Keratinocyte (primary cell): ENCODE data around the gene USF3. TPM values are rescaled to one million over a fixed set of nuclear protein-coding genes. Genes with fewer than 3 reads are reported as not detected.

ENCODE experiments used
- DNase-seq: peaks from one replicate; pipeline ENCODE4 v3.0.0-alpha.2; 2011; ENCODE audit warnings: low read depth, missing footprints, low spot score
- FAIRE-seq: peaks from 2 replicates; lab custom pipeline; 2011; peaks lifted over from hg19 to GRCh38; lab: Jason Lieb, UNC
- H2AFZ ChIP-seq: 2 replicates; pipeline ENCODE4 v1.6.0; 2012; ENCODE audit warnings: low read length, control low read depth, inconsistent platforms; ENCODE audit not compliant: control insufficient read depth
- H3K27ac ChIP-seq: 2 replicates; pipeline ENCODE4 v1.5.1; 2011; ENCODE audit warnings: low read length; ENCODE audit not compliant: control insufficient read depth, insufficient read depth
- H3K27me3 ChIP-seq: 3 replicates; pipeline ENCODE4 v1.6.0; 2011; ENCODE audit warnings: low read length; ENCODE audit not compliant: control insufficient read depth, insufficient read depth; ENCODE audit errors: extremely low read depth
- H3K36me3 ChIP-seq, 2 experiments: 2 replicates in 1 of 2; 3 replicates in 1 of 2; pipeline ENCODE4 v1.5.1; 2011; ENCODE audit warnings: low read length in 2 of 2, mild to moderate bottlenecking in 1 of 2; ENCODE audit not compliant: control insufficient read depth in 2 of 2, insufficient read depth in 2 of 2; ENCODE audit errors: extremely low read depth in 1 of 2
- H3K4me1 ChIP-seq: 3 replicates; pipeline ENCODE4 v1.5.1; 2011; ENCODE audit warnings: low read length; ENCODE audit not compliant: control insufficient read depth, insufficient read depth; ENCODE audit errors: extremely low read depth
- H3K4me2 ChIP-seq: 3 replicates; pipeline ENCODE4 v1.6.0; 2011; ENCODE audit warnings: low read depth, low read length; ENCODE audit not compliant: control insufficient read depth, insufficient read depth; ENCODE audit errors: extremely low read depth
- H3K4me3 ChIP-seq, 3 experiments: fragments of 200-600 bp in 1 of 3; sonication (generic) in 1 of 3; 2 replicates in 2 of 3; 3 replicates in 1 of 3; pipeline ENCODE4 v1.5.1; 2011 to 2016; ENCODE audit warnings: low read length in 3 of 3, mild to moderate bottlenecking in 3 of 3, control low read depth in 2 of 3, inconsistent platforms in 1 of 3, low read depth in 1 of 3, mixed read lengths in 1 of 3, mixed run types in 1 of 3, moderate library complexity in 1 of 3; ENCODE audit not compliant: control insufficient read depth in 2 of 3, insufficient read depth in 2 of 3; ENCODE audit errors: extremely low read depth in 1 of 3
- H3K79me2 ChIP-seq: 2 replicates; pipeline ENCODE4 v1.6.0; 2012; ENCODE audit warnings: low read length; ENCODE audit not compliant: control insufficient read depth, insufficient read depth
- H3K9ac ChIP-seq: 3 replicates; pipeline ENCODE4 v1.6.0; 2011; ENCODE audit warnings: low read length; ENCODE audit not compliant: control insufficient read depth, insufficient read depth; ENCODE audit errors: extremely low read depth
- H3K9me1 ChIP-seq: 3 replicates; pipeline ENCODE4 v1.6.0; 2011; ENCODE audit warnings: low read length; ENCODE audit not compliant: control insufficient read depth, insufficient read depth; ENCODE audit errors: extremely low read depth
- H3K9me3 ChIP-seq: 2 replicates; pipeline ENCODE4 v1.5.1; 2012; ENCODE audit warnings: low read depth, low read length; ENCODE audit not compliant: control insufficient read depth
- H4K20me1 ChIP-seq: 3 replicates; pipeline ENCODE4 v1.6.0; 2011; ENCODE audit warnings: low read length; ENCODE audit not compliant: control insufficient read depth, insufficient read depth; ENCODE audit errors: extremely low read depth
- EZH2 ChIP-seq: IDR thresholded peaks from one replicate; pipeline ENCODE4 v1.6.1; 2012; ENCODE audit warnings: inconsistent platforms, mild to moderate bottlenecking, low read length, moderate library complexity
- dilution Hi-C: fragments of 300-500 bp; cut with MboI; formaldehyde crosslinking; loops from one replicate; pipeline ENCODE4 v1.7.0; 2020; ENCODE audit warnings: low sequenced_read_pairs; ENCODE audit not compliant: extremely low pct_ligation_motif_present
- polyA plus RNA-seq, 5 experiments: library from polyadenylated mRNA; depleted of rRNA in 3 of 5; stranded (reverse) in 3 of 5; stranded (forward) in 1 of 5; unstranded in 1 of 5; fragments of >200 nt; gene quantifications; 1 replicate in 1 of 5; 2 replicates in 3 of 5; 3 replicates in 1 of 5; pipeline versions ENCODE4 v1.2.1 to v1.2.3, GENCODE V29; 2011 to 2012; ENCODE audit warnings: missing spikeins in 2 of 5, low read depth in 1 of 5, low replicate concordance in 1 of 5
- TF ChIP-seq, protein P1 (sequence below), 3 experiments: IDR thresholded peaks in 1 of 3; conservative IDR thresholded peaks in 1 of 3; optimal IDR thresholded peaks in 1 of 3; 2 replicates in 2 of 3; 3 replicates in 1 of 3; pipeline versions ENCODE3 to v1.5.1; 2011; ENCODE audit warnings: low read length in 3 of 3, mild to moderate bottlenecking in 3 of 3, moderate library complexity in 2 of 3, control low read depth in 1 of 3, inconsistent platforms in 1 of 3; ENCODE audit not compliant: insufficient read depth in 2 of 3; ENCODE audit errors: extremely low read depth in 1 of 3

The USF3 gene
- polyA plus RNA-seq, 1 donor (not counting 4 experiments of a cell fraction or from before 2014, with no cell fraction given), result 8.8 TPM

- dilution Hi-C loops, result no loop called here
- no peaks in the 10 kb centered on the region for H4K20me1 ChIP-seq
- no peak overlapping the region for H3K4me3 ChIP-seq
- no peaks in the 10 kb centered on the region for H3K4me1 ChIP-seq
- FAIRE-seq, result no peak
- DNase-seq, result no peak
- H3K36me3 ChIP-seq, result no peaks in the 10 kb centered on the region
- H2AFZ ChIP-seq, result no peak overlapping the region
- TF ChIP-seq, protein P1, sequence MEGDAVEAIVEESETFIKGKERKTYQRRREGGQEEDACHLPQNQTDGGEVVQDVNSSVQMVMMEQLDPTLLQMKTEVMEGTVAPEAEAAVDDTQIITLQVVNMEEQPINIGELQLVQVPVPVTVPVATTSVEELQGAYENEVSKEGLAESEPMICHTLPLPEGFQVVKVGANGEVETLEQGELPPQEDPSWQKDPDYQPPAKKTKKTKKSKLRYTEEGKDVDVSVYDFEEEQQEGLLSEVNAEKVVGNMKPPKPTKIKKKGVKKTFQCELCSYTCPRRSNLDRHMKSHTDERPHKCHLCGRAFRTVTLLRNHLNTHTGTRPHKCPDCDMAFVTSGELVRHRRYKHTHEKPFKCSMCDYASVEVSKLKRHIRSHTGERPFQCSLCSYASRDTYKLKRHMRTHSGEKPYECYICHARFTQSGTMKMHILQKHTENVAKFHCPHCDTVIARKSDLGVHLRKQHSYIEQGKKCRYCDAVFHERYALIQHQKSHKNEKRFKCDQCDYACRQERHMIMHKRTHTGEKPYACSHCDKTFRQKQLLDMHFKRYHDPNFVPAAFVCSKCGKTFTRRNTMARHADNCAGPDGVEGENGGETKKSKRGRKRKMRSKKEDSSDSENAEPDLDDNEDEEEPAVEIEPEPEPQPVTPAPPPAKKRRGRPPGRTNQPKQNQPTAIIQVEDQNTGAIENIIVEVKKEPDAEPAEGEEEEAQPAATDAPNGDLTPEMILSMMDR (optimal IDR thresholded peaks at IDR 0.05 in 1 of 3, IDR thresholded peaks at IDR 0.05 in 1 of 3, conservative IDR thresholded peaks at IDR 0.05 in 1 of 3; ENCODE audit: extremely low read depth in 1 of 3, insufficient read depth in 2 of 3, low read length in 3 of 3), result no peak
- no peak for TF ChIP-seq EZH2
- H3K9me1 ChIP-seq, result no peaks in the 10 kb centered on the region
- H3K79me2 ChIP-seq, result peaks cover 1% of the 10 kb centered on the region
- no peaks in the 10 kb centered on the region for H3K9me3 ChIP-seq
- H3K27ac ChIP-seq, result no peak overlapping the region
- H3K27me3 ChIP-seq, result no peaks in the 10 kb centered on the region
- H3K9ac ChIP-seq, result no peak overlapping the region
- no peak overlapping the region for H3K4me2 ChIP-seq
Measured at GRCh38 chr3:113685124-113685523, 11.3 kb downstream of the USF3 start.

DNA sequence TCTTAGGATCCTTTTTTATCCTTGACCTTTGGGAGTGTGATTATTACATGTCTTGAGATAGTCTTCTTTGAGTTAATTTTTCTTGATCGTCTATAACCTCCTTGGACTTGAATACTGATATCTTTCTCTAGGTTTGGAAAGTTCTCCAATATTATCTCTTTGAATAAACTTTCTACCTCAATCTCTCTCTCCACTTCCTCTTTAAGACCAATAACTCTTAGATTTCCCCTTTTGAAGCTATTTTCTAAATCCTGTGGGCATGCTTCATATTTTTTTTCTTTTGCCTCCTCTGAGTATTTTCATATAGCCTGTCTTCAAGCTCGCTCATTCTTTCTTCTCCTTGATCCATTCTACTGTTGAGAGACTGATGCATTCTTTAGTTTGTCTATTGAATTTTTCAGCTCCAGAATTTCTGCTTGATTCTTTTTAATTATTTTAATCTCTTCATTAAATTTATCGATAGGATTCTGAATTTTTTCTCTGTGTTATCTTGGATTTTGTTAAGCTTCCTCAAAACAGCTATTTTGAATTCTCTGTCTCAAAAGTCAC is 12.1 kb downstream of the USF3 start:
- FAIRE-seq, result no peak
- Histone ChIP-seq H3K9ac (no peak overlapping the region), H3K36me3 (no peaks in the 10 kb centered on the region), H3K27me3 (no peaks in the 10 kb centered on the region), H3K9me1 (no peaks in the 10 kb centered on the region), H3K9me3 (no peaks in the 10 kb centered on the region), H3K4me2 (no peak overlapping the region), H2AFZ (no peak overlapping the region), H3K4me3 (no peak overlapping the region), H3K4me1 (no peaks in the 10 kb centered on the region), H3K79me2 (peaks cover 1% of the 10 kb centered on the region), H4K20me1 (no peaks in the 10 kb centered on the region), H3K27ac (no peak overlapping the region)
- dilution Hi-C loops, result no loop called here
- TF ChIP-seq, protein P1 (optimal IDR thresholded peaks at IDR 0.05 in 1 of 3, IDR thresholded peaks at IDR 0.05 in 1 of 3, conservative IDR thresholded peaks at IDR 0.05 in 1 of 3; ENCODE audit: extremely low read depth in 1 of 3, insufficient read depth in 2 of 3, low read length in 3 of 3), result no peak
- no peak for TF ChIP-seq EZH2
- no peak for DNase-seq
